ENCODE data around the gene MAMLD1. TPM values are rescaled to one million over a fixed set of nuclear protein-coding genes. Genes with fewer than 3 reads are reported as not detected.

MAMLD1 gene
- total and polyA plus RNA-seq, 2 experiments from 2014 or later = 2.1 to 2.4 TPM

- H2AFZ ChIP-seq = no peak overlapping the region
- DNase-seq (ENCODE audit: low spot score) = no peak
- no peaks in the 10 kb centered on the region for H3K4me1 ChIP-seq (ENCODE audit: insufficient read depth)
- H4K20me1 ChIP-seq (ENCODE audit: insufficient read depth, poor library complexity, severe bottlenecking) = no peaks in the 10 kb centered on the region
- H3K27ac ChIP-seq = no peak overlapping the region
- 64% methylated on average over 4 of the region's 4 CpGs for WGBS (ENCODE audit: low lambda C conversion rate, missing lambda C conversion rate)
- H3K36me3 ChIP-seq (replicated peaks; ENCODE audit: insufficient read depth, low read depth) = no peaks in the 10 kb centered on the region
- no peaks in the 10 kb centered on the region for H3K79me2 ChIP-seq
- no peaks in the 10 kb centered on the region for H3K9me3 ChIP-seq (ENCODE audit: low read depth)
- H3K4me3 ChIP-seq = no peak overlapping the region
- no peak overlapping the region for H3K4me2 ChIP-seq
- TF ChIP-seq EZH2phosphoT487 (IDR thresholded peaks at IDR 0.05; ENCODE audit: low read depth, severe bottlenecking, unreplicated experiment) = no peak
- no peak for TF ChIP-seq EZH2 (IDR thresholded peaks at IDR 0.05; ENCODE audit: borderline replicate concordance)
- TF ChIP-seq CTCF (IDR thresholded peaks at IDR 0.05; ENCODE audit: poor library complexity) = no peak
- H3K9me2 ChIP-seq (replicated peaks; ENCODE audit: insufficient read depth) = no peaks in the 10 kb centered on the region
- H3K27me3 ChIP-seq = no peaks in the 10 kb centered on the region
These were observed 154.3 kb downstream of the MAMLD1 start for GRCh38 chrX:150517303-150517910.

DNA sequence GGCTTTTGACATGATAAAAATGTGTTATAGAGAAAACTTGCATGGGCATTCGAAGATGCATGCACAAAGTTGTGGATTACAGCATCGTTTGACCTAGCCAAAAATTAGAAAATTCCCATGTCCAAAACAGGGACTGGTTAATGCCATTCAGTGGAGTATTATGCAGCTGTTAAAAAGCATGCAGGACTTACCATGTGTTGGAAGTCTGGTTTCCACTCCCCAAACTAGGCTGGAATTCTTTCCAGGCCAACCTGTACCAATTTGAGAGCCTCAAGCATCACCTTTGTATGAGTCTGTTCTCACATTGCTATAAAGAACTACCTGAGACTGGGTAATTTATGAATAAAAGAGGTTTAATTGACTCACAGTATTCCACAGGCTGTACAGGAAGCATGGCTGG lies 159.4 kb downstream of the MAMLD1 start:
- Histone ChIP-seq H3K9me3 (ENCODE audit: low read depth) (no peaks in the 10 kb centered on the region), H3K27me3 (no peaks in the 10 kb centered on the region), H3K27ac (no peak overlapping the region), H2AFZ (no peak overlapping the region), H4K20me1 (ENCODE audit: insufficient read depth, poor library complexity, severe bottlenecking) (no peaks in the 10 kb centered on the region), H3K4me3 (no peak overlapping the region), H3K79me2 (no peaks in the 10 kb centered on the region), H3K9me2 (replicated peaks; ENCODE audit: insufficient read depth) (no peaks in the 10 kb centered on the region), H3K4me1 (ENCODE audit: insufficient read depth) (no peaks in the 10 kb centered on the region), H3K4me2 (no peak overlapping the region), H3K36me3 (replicated peaks; ENCODE audit: insufficient read depth, low read depth) (no peaks in the 10 kb centered on the region)
- DNase-seq (ENCODE audit: low spot score) = no peak
- WGBS (ENCODE audit: low lambda C conversion rate, missing lambda C conversion rate) = 70% methylated on average over 2 of the region's 2 CpGs
- TF ChIP-seq CTCF (IDR thresholded peaks at IDR 0.05; ENCODE audit: poor library complexity) = no peak
- TF ChIP-seq EZH2phosphoT487 (IDR thresholded peaks at IDR 0.05; ENCODE audit: low read depth, severe bottlenecking, unreplicated experiment) = no peak
- TF ChIP-seq EZH2 (IDR thresholded peaks at IDR 0.05; ENCODE audit: borderline replicate concordance) = no peak

GRCh38 chrX:150525061-150525919 lies 162.2 kb downstream of the MAMLD1 start:
- TF ChIP-seq CTCF (IDR thresholded peaks at IDR 0.05; ENCODE audit: poor library complexity) (no peak), EZH2phosphoT487 (IDR thresholded peaks at IDR 0.05; ENCODE audit: low read depth, severe bottlenecking, unreplicated experiment) (no peak), EZH2 (IDR thresholded peaks at IDR 0.05; ENCODE audit: borderline replicate concordance) (no peak)
- Histone ChIP-seq H3K4me3 (no peak overlapping the region), H4K20me1 (ENCODE audit: insufficient read depth, poor library complexity, severe bottlenecking) (no peaks in the 10 kb centered on the region), H3K79me2 (no peaks in the 10 kb centered on the region), H3K4me2 (no peak overlapping the region), H3K9me2 (replicated peaks; ENCODE audit: insufficient read depth) (no peaks in the 10 kb centered on the region), H3K36me3 (replicated peaks; ENCODE audit: insufficient read depth, low read depth) (no peaks in the 10 kb centered on the region), H3K27me3 (no peaks in the 10 kb centered on the region), H3K9me3 (ENCODE audit: low read depth) (no peaks in the 10 kb centered on the region), H3K4me1 (ENCODE audit: insufficient read depth) (no peaks in the 10 kb centered on the region), H3K27ac (no peak overlapping the region), H2AFZ (no peak overlapping the region)
- WGBS (ENCODE audit: low lambda C conversion rate, missing lambda C conversion rate) = 77% methylated on average over 10 of the region's 10 CpGs
- no peak for DNase-seq (ENCODE audit: low spot score)
